Purkinje cell (primary cell): Measurements from ENCODE around the gene UBR2. TPM values are rescaled to one million over a fixed set of nuclear protein-coding genes. Genes with fewer than 3 reads are reported as not detected.

Experiments
- polyA plus RNA-seq: library from polyadenylated mRNA; unstranded; fragments of >200 nt; fragmentation: Nextera tagmentation; gene quantifications from 2 replicates; pipeline ENCODE4 v1.2.1, GENCODE V29; 2014

The UBR2 gene
- polyA plus RNA-seq, result 6.2 and 8.8 TPM in 2 replicates

DNA sequence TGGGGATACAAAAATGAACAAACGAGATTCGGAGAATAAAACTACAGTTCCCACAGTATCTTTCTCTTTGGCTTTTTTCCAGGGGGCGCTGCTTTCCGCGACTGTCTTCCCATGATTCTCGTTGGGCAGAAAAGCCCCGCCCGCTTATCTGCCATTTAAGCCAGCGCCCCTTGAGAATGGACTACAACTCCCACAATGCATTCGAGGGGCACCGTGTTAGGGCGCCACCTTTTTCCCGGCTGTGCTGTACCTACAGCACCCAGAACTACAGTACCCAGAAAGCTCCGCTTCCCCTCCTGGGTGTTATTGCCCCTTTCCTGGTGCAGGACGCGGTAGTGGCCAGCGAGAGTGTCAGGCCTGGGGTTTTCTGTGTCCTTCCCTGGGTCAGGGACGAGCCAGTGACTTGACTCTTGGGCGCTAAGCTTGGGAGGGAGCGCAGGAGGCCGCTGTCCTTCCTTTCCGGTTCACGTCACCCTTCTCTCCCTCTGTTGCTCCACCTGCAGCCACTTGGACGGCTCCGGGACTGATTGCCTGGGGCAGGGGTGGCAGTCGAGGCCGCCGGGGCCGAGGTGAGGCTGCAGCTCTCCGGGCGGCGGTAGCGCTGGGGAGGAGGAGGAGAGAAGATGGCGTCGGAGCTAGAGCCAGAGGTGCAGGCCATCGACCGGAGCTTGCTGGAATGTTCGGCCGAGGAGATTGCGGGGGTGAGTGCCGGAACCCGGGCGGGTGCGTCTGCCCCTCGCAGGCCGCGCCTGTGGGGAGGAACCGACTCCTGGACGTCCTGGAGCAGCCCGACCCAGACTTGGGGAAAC is at the start of gene UBR2:
TSS of gene UBR2 (plus strand) at position 333 of the 809 bp plus-strand sequence. CDS start at position 624, 291 bp downstream.

DNA sequence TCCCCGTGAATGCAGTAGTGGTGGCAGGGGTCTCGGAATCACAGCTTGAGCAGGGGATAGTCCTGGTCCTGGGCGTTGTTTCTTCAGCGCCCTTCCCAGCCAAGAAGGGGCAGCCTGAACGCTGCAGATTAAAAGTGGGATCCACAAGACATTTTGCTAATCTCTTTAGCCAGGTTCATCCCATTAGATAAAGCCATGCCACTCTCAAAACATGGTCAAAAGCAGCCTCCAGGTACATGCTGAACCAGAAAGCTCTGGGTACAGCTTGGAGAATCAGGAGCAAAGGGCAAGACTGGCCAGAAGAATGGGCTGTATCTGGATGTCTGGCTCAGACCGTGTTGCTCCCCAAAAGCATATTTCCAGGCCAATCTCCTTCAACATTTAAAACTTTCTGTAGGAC is 158.7 kb downstream of the UBR2 start, which contains the start of gene PRPH2:
TSS of gene PRPH2 (minus strand) at position 101 of the 400 bp plus-strand sequence. CDS start 263 bp downstream, outside the sequence.

Other genes with a start within 250 kb of the UBR2 start
- 1.4 and 2.5 TPM in 2 replicates for gene TRERF1, start 112.1 kb upstream of the UBR2 start, polyA plus RNA-seq
- gene PRPH2, start 158.6 kb downstream of the UBR2 start, polyA plus RNA-seq, result 6.2 and 8.0 TPM in 2 replicates
- gene TBCC, start 182.1 kb downstream of the UBR2 start, polyA plus RNA-seq, result 10.3 and 11.3 TPM in 2 replicates
- 6.3 and 7.1 TPM in 2 replicates for gene BICRAL, start 218.0 kb downstream of the UBR2 start, polyA plus RNA-seq